Ectodermal cell (in vitro differentiated cells): ENCODE measurements around the gene RBM43.

Experiments
- H3K27ac ChIP-seq: 2 replicates; pipeline ENCODE4 v1.7.0; 2013; ENCODE audit warnings: mild to moderate bottlenecking, low read depth, low read length; ENCODE audit not compliant: insufficient read depth, poor library complexity, severe bottlenecking
- H3K27me3 ChIP-seq: 2 replicates; pipeline ENCODE4 v1.7.0; 2013; ENCODE audit warnings: mild to moderate bottlenecking, low read length; ENCODE audit not compliant: insufficient read depth, control insufficient read depth, poor library complexity, severe bottlenecking
- H3K36me3 ChIP-seq: one replicate; pipeline ENCODE4 v1.7.0; 2013; ENCODE audit warnings: low read length; ENCODE audit not compliant: control insufficient read depth, insufficient read depth
- H3K4me1 ChIP-seq: one replicate; pipeline ENCODE4 v1.7.0; 2013; ENCODE audit warnings: low read length; ENCODE audit not compliant: control insufficient read depth, insufficient read depth
- H3K4me3 ChIP-seq: 2 replicates; pipeline ENCODE4 v1.7.0; 2013; ENCODE audit warnings: low read depth, low read length, control low read depth; ENCODE audit not compliant: insufficient read depth
- H3K9me3 ChIP-seq: 2 replicates; pipeline ENCODE4 v1.7.0; 2013; ENCODE audit warnings: mild to moderate bottlenecking, low read length, moderate library complexity; ENCODE audit not compliant: control insufficient read depth
- WGBS, 2 experiments: methylation state at CpG; one replicate each; pipeline ENCODE4 v1.1.7; 2013; ENCODE audit warnings: missing lambda C conversion rate in 2 of 2; 5-methylcytosine and 5-hydroxymethylcytosine counted together

The RBM43 gene

DNA sequence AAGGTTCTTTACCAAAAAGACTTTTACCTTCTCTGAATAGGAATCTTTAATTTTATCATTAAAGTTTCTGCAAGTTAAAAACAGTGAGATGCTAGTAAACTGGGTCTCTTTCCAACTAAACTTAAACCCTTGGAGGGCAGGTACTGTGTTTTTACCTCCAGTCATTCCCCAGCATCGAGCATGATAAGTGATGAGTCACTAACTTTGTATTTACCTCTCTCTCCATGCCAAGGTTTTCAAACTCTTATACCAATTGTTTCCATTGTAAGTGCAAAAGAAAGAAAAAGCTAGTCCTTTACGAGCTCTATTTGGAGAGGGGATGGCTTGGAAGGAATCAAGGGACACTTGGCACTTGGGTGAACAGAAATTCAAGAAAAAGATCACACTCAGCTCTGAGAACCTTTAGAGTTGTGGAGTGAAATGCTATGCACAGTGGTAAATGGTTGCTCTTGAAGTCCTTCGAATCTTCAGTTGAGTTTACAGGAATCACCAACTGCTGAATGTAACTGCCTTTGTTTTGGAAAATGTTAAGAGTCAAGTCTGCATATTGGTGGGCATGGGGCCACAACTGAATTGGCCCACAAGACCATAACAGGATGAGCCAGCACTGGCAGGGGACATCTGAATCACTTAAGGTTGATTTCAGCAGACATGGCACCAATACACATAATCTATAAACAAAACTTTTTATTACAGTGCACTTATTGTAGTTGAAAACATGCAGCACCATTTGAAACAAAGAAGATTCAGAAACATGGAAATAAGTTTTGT is 8.3 kb upstream of the RBM43 start:
- Histone ChIP-seq H3K4me1 (no peaks in the 10 kb centered on the region), H3K9me3 (no peaks in the 10 kb centered on the region), H3K27ac (no peak overlapping the region), H3K4me3 (no peak overlapping the region), H3K27me3 (no peaks in the 10 kb centered on the region), H3K36me3 (no peaks in the 10 kb centered on the region)
- 67 to 73% methylated on average over 3 of the region's 3 CpGs for WGBS, 2 experiments

- Histone ChIP-seq H3K4me3 (no peak overlapping the region), H3K9me3 (no peaks in the 10 kb centered on the region), H3K27me3 (no peaks in the 10 kb centered on the region), H3K36me3 (no peaks in the 10 kb centered on the region), H3K4me1 (no peaks in the 10 kb centered on the region), H3K27ac (no peak overlapping the region)
These were observed 6.4 kb upstream of the RBM43 start for GRCh38 chr2:151268085-151268484.

- H3K9me3 ChIP-seq: no peaks in the 10 kb centered on the region
- no peaks in the 10 kb centered on the region for H3K4me1 ChIP-seq
- no peak overlapping the region for H3K27ac ChIP-seq
- 92 to 93% methylated on average over 4 to 5 of the region's 5 CpGs for WGBS, 2 experiments
- no peaks in the 10 kb centered on the region for H3K27me3 ChIP-seq
- H3K4me3 ChIP-seq: no peak overlapping the region
- no peaks in the 10 kb centered on the region for H3K36me3 ChIP-seq
These were observed 5.9 kb upstream of the RBM43 start for GRCh38 chr2:151267537-151267936.

- Histone ChIP-seq H3K4me1 (peaks cover 4% of the 10 kb centered on the region), H3K27ac (no peak overlapping the region), H3K4me3 (no peak overlapping the region), H3K9me3 (no peaks in the 10 kb centered on the region), H3K27me3 (peaks cover 1% of the 10 kb centered on the region), H3K36me3 (no peaks in the 10 kb centered on the region)
These were observed 4.3 kb upstream of the RBM43 start for GRCh38 chr2:151265991-151266390.

GRCh38 chr2:151264157-151264825 is 2.6 kb upstream of the RBM43 start:
- peaks cover 4% of the 10 kb centered on the region for H3K4me1 ChIP-seq
- H3K4me3 ChIP-seq: no peak overlapping the region
- no peak overlapping the region for H3K27ac ChIP-seq
- H3K36me3 ChIP-seq: no peaks in the 10 kb centered on the region
- H3K9me3 ChIP-seq: no peaks in the 10 kb centered on the region
- H3K27me3 ChIP-seq: peaks cover 5% of the 10 kb centered on the region
- WGBS, 2 experiments: 77 to 80% methylated on average over 6 to 7 of the region's 7 CpGs

GRCh38 chr2:151262629-151263028 is 966 bp upstream of the RBM43 start:
- H3K4me1 ChIP-seq: peaks cover 4% of the 10 kb centered on the region
- H3K27me3 ChIP-seq: peaks cover 5% of the 10 kb centered on the region
- no peaks in the 10 kb centered on the region for H3K9me3 ChIP-seq
- H3K27ac ChIP-seq: no peak overlapping the region
- no peak overlapping the region for H3K4me3 ChIP-seq
- 83 to 85% methylated on average over 8 of the region's 8 CpGs for WGBS, 2 experiments
- H3K36me3 ChIP-seq: no peaks in the 10 kb centered on the region

- H3K4me3 ChIP-seq: peak overlapping the region; percentile 53
- H3K4me1 ChIP-seq: peaks cover 4% of the 10 kb centered on the region
- H3K9me3 ChIP-seq: no peaks in the 10 kb centered on the region
- peaks cover 5% of the 10 kb centered on the region for H3K27me3 ChIP-seq
- no peak overlapping the region for H3K27ac ChIP-seq
- WGBS, 2 experiments: 52 to 57% methylated on average over 9 of the region's 9 CpGs
- no peaks in the 10 kb centered on the region for H3K36me3 ChIP-seq
These were observed 271 bp upstream of the RBM43 start for GRCh38 chr2:151261977-151262291.

DNA sequence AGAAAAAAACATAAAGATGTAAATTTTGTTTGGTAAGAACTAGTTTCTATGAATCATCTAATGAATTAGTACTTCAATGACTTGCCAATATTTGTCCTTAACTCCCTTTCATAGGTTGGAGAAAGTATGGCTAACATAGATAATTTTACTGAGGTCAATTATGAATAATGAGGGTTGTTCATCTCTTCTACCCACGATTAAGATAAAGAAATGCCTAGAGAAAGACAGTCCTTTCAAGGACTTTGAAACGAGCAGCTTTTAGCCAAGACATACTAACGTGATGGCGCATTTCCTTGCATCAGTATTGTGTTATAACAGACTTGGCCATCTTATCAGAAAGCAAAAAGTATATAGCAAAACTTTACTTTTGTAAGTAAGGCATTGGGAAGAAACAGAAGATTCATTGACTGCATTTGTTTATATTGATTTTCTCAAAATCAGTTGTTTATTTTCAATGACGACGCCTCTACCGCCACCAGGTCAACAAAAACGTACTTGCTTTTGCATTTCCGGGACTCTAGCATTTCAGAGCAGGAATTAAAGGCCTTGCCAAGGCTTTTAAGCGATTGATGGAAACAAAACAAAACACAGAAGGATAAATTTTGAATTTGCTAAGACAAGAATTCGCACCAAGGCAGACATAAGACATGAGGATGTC is 961 bp downstream of the RBM43 start:
- WGBS, 2 experiments: 83 to 86% methylated on average over 11 of the region's 11 CpGs
- Histone ChIP-seq H3K27me3 (peaks cover 5% of the 10 kb centered on the region), H3K4me3 (peak overlapping the region; percentile 53), H3K9me3 (no peaks in the 10 kb centered on the region), H3K36me3 (no peaks in the 10 kb centered on the region), H3K27ac (peak overlapping the region; percentile 74), H3K4me1 (peaks cover 4% of the 10 kb centered on the region)

GRCh38 chr2:151258121-151258520 is 3.5 kb downstream of the RBM43 start:
- Histone ChIP-seq H3K4me3 (no peak overlapping the region), H3K36me3 (no peaks in the 10 kb centered on the region), H3K9me3 (no peaks in the 10 kb centered on the region), H3K27me3 (peaks cover 5% of the 10 kb centered on the region), H3K27ac (no peak overlapping the region), H3K4me1 (peaks cover 4% of the 10 kb centered on the region)
- 93 to 95% methylated on average over 3 of the region's 3 CpGs for WGBS, 2 experiments

GRCh38 chr2:151252646-151253045 is 9.0 kb downstream of the RBM43 start:
- Histone ChIP-seq H3K36me3 (peaks cover 6% of the 10 kb centered on the region), H3K27me3 (no peaks in the 10 kb centered on the region), H3K9me3 (peaks cover 8% of the 10 kb centered on the region), H3K4me3 (no peak overlapping the region), H3K27ac (no peak overlapping the region), H3K4me1 (no peaks in the 10 kb centered on the region)
- 90 to 100% methylated on average over 1 of the region's 1 CpG for WGBS, 2 experiments
